Activated CD4-positive, alpha-beta memory T cell treated with anti-CD3 and anti-CD28 coated beads for 36 hours (primary cell): ENCODE measurements around the gene CTTNBP2. TPM values are rescaled to one million over a fixed set of nuclear protein-coding genes. Genes with fewer than 3 reads are reported as not detected.

Experiments used
- CTCF ChIA-PET: fragments of 350-600 bp; sonication (Branson Sonifier 250); formaldehyde crosslinking; loops from one replicate; lab custom pipeline; 2021; ENCODE audit warnings: antibody characterized with exemption, inconsistent platforms; lab: Charles Lee
- POLR2A ChIA-PET: fragments of 350-600 bp; sonication (Branson Sonifier 250); formaldehyde crosslinking; loops from one replicate; lab custom pipeline; 2021; ENCODE audit warnings: antibody characterized with exemption; lab: Charles Lee
- DNase-seq: peaks from one replicate; pipeline ENCODE4 v3.0.0-alpha.2; 2020
- H3K27ac Mint-ChIP-seq: one replicate; pipeline ENCODE4 v1.8.0; 2021; ENCODE audit warnings: mixed read lengths
- H3K27me3 Mint-ChIP-seq: one replicate; pipeline ENCODE4 v1.8.0; 2021; ENCODE audit warnings: mixed read lengths
- H3K36me3 Mint-ChIP-seq: one replicate; pipeline ENCODE4 v1.8.0; 2021; ENCODE audit warnings: mixed read lengths
- H3K4me1 Mint-ChIP-seq: one replicate; pipeline ENCODE4 v1.8.0; 2021; ENCODE audit warnings: low read depth, mixed read lengths
- H3K4me3 Mint-ChIP-seq: one replicate; pipeline ENCODE4 v1.8.0; 2021; ENCODE audit warnings: mild to moderate bottlenecking, mixed read lengths
- H3K9me3 Mint-ChIP-seq: one replicate; pipeline ENCODE4 v1.8.0; 2021; ENCODE audit warnings: mixed read lengths
- intact Hi-C: fragments of 100-400 bp; cut with micrococcal nuclease; formaldehyde crosslinking; loops from one replicate; pipeline ENCODE4 v1.15.1; 2023
- total RNA-seq, 2 experiments: library from RNA; stranded (reverse); gene quantifications; one replicate each; pipeline ENCODE4 v1.2.3, GENCODE V29; 2021

The CTTNBP2 gene
- total RNA-seq, 2 experiments from 2014 or later: not detected

DNA sequence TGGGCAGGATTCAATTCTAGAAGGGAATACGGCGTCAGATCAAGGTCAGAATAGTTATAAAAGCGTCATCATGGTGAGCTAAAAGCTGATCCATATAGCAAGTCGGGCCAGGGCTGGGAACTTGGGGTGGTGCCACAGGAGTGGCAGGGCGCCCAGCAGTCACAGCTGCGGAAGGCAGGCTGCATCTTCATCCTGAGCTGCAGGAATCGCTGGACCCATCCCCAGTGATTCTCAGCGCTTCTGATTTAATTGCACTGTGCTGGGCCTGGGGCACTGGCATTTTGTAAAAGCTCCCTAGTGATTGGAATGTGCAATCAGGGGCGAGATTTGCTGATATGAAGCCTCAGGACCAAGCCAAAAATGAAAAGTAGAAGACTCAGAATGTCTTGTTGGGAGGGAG lies 135.3 kb downstream of the CTTNBP2 start:
- ChIA-PET CTCF (interaction anchor here (1.3 kb wide), 1 partner anchor 13 kb away, joined by 3 read pairs; no protein-coding TSS in a partner anchor), POLR2A (no interaction called here)
- peaks cover 2% of the 10 kb centered on the region for H3K27me3 Mint-ChIP-seq
- intact Hi-C loops: no loop called here
- H3K4me1 Mint-ChIP-seq: no peaks in the 10 kb centered on the region
- H3K9me3 Mint-ChIP-seq: no peaks in the 10 kb centered on the region
- no peak for DNase-seq
- H3K36me3 Mint-ChIP-seq: no peaks in the 10 kb centered on the region
- H3K4me3 Mint-ChIP-seq: no peak overlapping the region
- no peak overlapping the region for H3K27ac Mint-ChIP-seq

DNA sequence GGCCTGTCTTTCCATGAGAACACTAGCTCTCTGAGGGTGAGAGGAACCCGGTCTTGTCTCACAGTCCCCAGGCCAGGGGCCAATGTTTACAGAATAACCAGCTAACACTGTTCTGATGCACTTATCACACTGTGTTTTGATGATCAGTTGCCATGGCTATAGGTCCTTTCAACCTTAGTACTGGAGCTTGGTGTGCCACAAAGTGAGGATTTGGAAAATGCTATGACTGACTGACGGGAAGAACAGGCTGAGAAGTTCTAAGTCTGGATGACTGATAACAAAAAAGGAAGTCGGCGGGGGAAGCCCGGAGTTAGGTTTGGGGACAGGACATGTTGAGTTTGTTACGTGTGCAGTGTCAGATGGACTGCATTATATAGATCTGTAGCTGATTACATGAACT lies 141.8 kb downstream of the CTTNBP2 start:
- peak; percentile 40 for DNase-seq
- POLR2A ChIA-PET: no interaction called here
- H3K4me3 Mint-ChIP-seq: no peak overlapping the region
- H3K4me1 Mint-ChIP-seq: no peaks in the 10 kb centered on the region
- peaks cover 5% of the 10 kb centered on the region for H3K27me3 Mint-ChIP-seq
- CTCF ChIA-PET: no interaction called here
- intact Hi-C loops: no loop called here
- H3K36me3 Mint-ChIP-seq: no peaks in the 10 kb centered on the region
- no peak overlapping the region for H3K27ac Mint-ChIP-seq
- no peaks in the 10 kb centered on the region for H3K9me3 Mint-ChIP-seq

DNA sequence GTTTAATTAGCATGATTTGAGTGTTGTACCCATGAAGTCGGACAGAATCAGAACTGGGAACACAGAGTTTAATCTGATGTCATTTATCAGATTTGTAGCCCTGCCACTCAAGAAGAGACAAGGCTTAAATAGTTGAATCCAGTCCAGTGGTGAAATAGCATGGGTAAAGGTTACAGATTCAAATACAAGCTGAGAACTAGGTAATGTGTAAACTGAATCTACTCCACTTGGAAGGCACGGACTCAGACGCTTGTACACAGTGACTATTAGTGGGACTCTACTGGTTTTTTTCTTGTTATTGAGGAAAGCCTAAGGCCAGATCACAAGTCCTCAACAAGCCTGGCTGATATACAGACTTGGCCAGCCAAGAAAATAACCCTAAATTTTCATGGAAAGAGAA lies 142.9 kb downstream of the CTTNBP2 start:
- intact Hi-C loops: no loop called here
- no peak for DNase-seq
- CTCF ChIA-PET: no interaction called here

DNA sequence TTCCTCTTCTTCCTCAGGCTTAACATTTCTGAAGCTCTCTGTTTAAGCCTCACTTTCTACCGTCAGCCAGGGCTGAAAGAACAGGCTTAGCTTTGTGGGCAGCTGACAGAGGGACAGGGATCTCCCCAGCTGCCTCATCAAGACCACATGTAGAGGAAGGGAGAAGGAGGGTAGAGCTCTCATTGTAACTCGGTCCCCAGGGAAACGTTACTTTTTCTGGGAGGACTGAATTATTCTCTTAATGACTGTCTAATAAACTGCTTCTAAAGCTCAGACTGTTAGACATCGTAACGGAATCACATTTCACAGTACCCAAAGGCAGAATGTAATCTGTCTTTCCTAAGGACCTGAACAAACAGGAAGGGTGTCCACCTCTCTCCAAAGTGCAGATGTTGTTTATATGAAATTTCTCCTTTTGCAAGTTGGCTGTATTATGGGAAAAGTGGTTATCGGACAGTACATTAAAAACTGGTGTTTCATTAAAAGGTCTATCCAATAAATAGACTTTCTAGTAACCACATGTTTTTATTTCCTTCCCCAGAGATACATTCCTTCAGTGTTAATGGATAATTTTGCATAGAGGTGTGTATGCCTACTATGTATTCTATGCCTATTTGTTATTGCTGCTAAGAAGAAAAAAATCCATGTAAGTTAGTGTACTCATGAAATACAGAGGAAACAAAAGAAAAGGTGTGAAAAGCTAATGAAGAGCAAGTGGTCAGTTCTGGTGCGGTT lies 144.2 kb downstream of the CTTNBP2 start:
- Mint-ChIP-seq H3K4me3 (no peak overlapping the region), H3K27ac (no peak overlapping the region), H3K4me1 (no peaks in the 10 kb centered on the region), H3K36me3 (no peaks in the 10 kb centered on the region), H3K27me3 (peaks cover 3% of the 10 kb centered on the region), H3K9me3 (no peaks in the 10 kb centered on the region)
- POLR2A ChIA-PET: no interaction called here
- intact Hi-C loops: no loop called here
- CTCF ChIA-PET: no interaction called here
- DNase-seq: no peak

More for the DNA sequence above, 142.9 kb downstream of the CTTNBP2 start:
- peaks cover 3% of the 10 kb centered on the region for H3K27me3 Mint-ChIP-seq
- H3K4me1 Mint-ChIP-seq: no peaks in the 10 kb centered on the region
- no peaks in the 10 kb centered on the region for H3K9me3 Mint-ChIP-seq
- no peak overlapping the region for H3K27ac Mint-ChIP-seq
- no peak overlapping the region for H3K4me3 Mint-ChIP-seq
- H3K36me3 Mint-ChIP-seq: no peaks in the 10 kb centered on the region
- POLR2A ChIA-PET: no interaction called here

- no peaks in the 10 kb centered on the region for H3K36me3 Mint-ChIP-seq
- no peaks in the 10 kb centered on the region for H3K4me1 Mint-ChIP-seq
- DNase-seq: no peak
- ChIA-PET POLR2A (no interaction called here), CTCF (no interaction called here)
- intact Hi-C loops: no loop called here
- H3K27me3 Mint-ChIP-seq: no peaks in the 10 kb centered on the region
- no peaks in the 10 kb centered on the region for H3K9me3 Mint-ChIP-seq
- no peak overlapping the region for H3K27ac Mint-ChIP-seq
- H3K4me3 Mint-ChIP-seq: no peak overlapping the region
Measured at GRCh38 chr7:117724898-117725297, 148.3 kb downstream of the CTTNBP2 start.

DNA sequence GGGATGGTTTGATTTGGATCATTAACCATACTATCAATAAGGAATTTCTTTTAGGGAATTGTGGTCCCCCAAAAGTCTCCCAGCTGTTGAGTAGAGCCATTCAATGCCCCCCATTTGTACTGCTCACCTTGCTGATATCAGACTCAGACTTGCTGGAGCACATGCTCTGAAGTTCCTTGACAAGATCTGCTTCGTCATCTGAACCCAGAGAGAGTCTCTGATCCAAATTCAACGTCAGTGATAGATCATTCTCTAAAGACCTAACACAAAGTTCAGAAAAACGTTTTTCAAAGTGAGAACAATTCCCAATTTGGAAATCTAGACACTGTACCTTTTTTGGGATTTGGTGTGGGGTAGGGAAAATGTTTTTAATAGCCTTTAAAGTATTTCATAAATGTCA lies 153.9 kb downstream of the CTTNBP2 start:
- H3K36me3 Mint-ChIP-seq: no peaks in the 10 kb centered on the region
- H3K27ac Mint-ChIP-seq: no peak overlapping the region
- H3K9me3 Mint-ChIP-seq: no peaks in the 10 kb centered on the region
- H3K4me3 Mint-ChIP-seq: no peak overlapping the region
- H3K4me1 Mint-ChIP-seq: no peaks in the 10 kb centered on the region
- H3K27me3 Mint-ChIP-seq: no peaks in the 10 kb centered on the region
- DNase-seq: no peak
- CTCF ChIA-PET: no interaction called here
- POLR2A ChIA-PET: no interaction called here
- intact Hi-C loops: loop anchor here (10.0 kb wide), 1 partner anchor 265 kb away; no protein-coding TSS in a partner anchor

GRCh38 chr7:117718116-117718835 lies 155.0 kb downstream of the CTTNBP2 start:
- no peak for DNase-seq
- no peaks in the 10 kb centered on the region for H3K27me3 Mint-ChIP-seq
- no peaks in the 10 kb centered on the region for H3K9me3 Mint-ChIP-seq
- H3K36me3 Mint-ChIP-seq: no peaks in the 10 kb centered on the region
- intact Hi-C loops: loop anchor here (10.0 kb wide), 1 partner anchor 263 kb away; no protein-coding TSS in a partner anchor
- ChIA-PET POLR2A (no interaction called here), CTCF (no interaction called here)
- H3K4me1 Mint-ChIP-seq: no peaks in the 10 kb centered on the region
- no peak overlapping the region for H3K4me3 Mint-ChIP-seq
- H3K27ac Mint-ChIP-seq: no peak overlapping the region

GRCh38 chr7:117717357-117717756 lies 155.9 kb downstream of the CTTNBP2 start:
- CTCF ChIA-PET: interaction anchor here (2.0 kb wide), 1 partner anchor 259 kb away, joined by 8 read pairs; no protein-coding TSS in a partner anchor
- Mint-ChIP-seq H3K27me3 (no peaks in the 10 kb centered on the region), H3K36me3 (no peaks in the 10 kb centered on the region), H3K4me3 (no peak overlapping the region), H3K9me3 (no peaks in the 10 kb centered on the region), H3K4me1 (no peaks in the 10 kb centered on the region), H3K27ac (no peak overlapping the region)
- DNase-seq: no peak
- intact Hi-C loops: loop anchor here (2.0 to 10.0 kb wide), 3 partner anchors 263 to 505 kb away; no protein-coding TSS in a partner anchor
- POLR2A ChIA-PET: no interaction called here

- DNase-seq: no peak
- CTCF ChIA-PET: interaction anchor here (2.0 kb wide), 1 partner anchor 258 kb away, joined by 8 read pairs; no protein-coding TSS in a partner anchor
- Mint-ChIP-seq H3K27me3 (no peaks in the 10 kb centered on the region), H3K27ac (no peak overlapping the region), H3K36me3 (no peaks in the 10 kb centered on the region), H3K9me3 (no peaks in the 10 kb centered on the region), H3K4me1 (no peaks in the 10 kb centered on the region), H3K4me3 (no peak overlapping the region)
- POLR2A ChIA-PET: no interaction called here
- intact Hi-C loops: loop anchor here (2.0 to 10.0 kb wide), 3 partner anchors 262 to 504 kb away; no protein-coding TSS in a partner anchor
Measured at GRCh38 chr7:117716707-117717299, 156.4 kb downstream of the CTTNBP2 start.

DNA sequence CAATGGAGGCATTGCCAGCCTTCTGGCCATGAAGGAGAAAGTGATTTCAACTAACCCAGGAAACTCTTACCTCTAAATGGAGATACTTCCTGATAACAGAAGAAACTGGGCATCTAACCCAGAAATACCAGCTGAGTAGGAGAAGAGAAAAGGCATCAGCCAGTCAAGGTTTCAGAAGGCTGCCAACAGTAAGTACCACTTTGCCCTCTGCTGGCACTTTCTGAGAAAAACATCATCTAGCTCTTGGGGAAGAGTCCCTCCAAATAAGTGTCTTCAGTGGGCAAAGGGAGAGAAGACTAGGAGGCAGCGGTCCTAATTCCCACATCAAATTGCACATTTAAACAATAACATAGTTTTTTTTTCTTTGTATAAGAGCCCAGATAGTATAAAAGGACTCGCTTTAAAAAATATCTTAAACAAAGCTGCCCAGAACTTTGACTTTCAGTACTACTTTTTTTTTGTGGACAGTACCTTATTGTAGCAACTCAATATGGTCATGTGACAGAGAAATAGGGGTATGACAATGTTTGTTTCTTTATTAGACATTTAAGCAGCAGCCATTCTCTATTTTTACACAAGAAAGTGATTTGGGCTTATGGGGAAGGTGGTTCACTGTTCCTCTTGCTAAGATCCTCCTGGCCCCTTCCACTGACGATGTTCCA lies 157.3 kb downstream of the CTTNBP2 start:
- Mint-ChIP-seq H3K4me1 (no peaks in the 10 kb centered on the region), H3K9me3 (no peaks in the 10 kb centered on the region), H3K27ac (no peak overlapping the region), H3K27me3 (no peaks in the 10 kb centered on the region), H3K4me3 (no peak overlapping the region), H3K36me3 (no peaks in the 10 kb centered on the region)
- DNase-seq: no peak
- POLR2A ChIA-PET: no interaction called here
- intact Hi-C loops: loop anchor here (2.0 to 10.0 kb wide), 3 partner anchors 261 to 503 kb away; no protein-coding TSS in a partner anchor
- CTCF ChIA-PET: interaction anchor here (0.6 to 2.0 kb wide), 3 partner anchors 60 to 503 kb away, joined by 3 to 8 read pairs (median 6); no protein-coding TSS in a partner anchor

GRCh38 chr7:117711556-117711955 lies 161.7 kb downstream of the CTTNBP2 start:
- no peak for DNase-seq
- no peaks in the 10 kb centered on the region for H3K9me3 Mint-ChIP-seq
- peaks cover 1% of the 10 kb centered on the region for H3K27me3 Mint-ChIP-seq
- no peak overlapping the region for H3K27ac Mint-ChIP-seq
- ChIA-PET CTCF (no interaction called here), POLR2A (no interaction called here)
- intact Hi-C loops: loop anchor here (10.0 kb wide), 1 partner anchor 257 kb away; no protein-coding TSS in a partner anchor
- no peaks in the 10 kb centered on the region for H3K36me3 Mint-ChIP-seq
- H3K4me3 Mint-ChIP-seq: no peak overlapping the region
- H3K4me1 Mint-ChIP-seq: no peaks in the 10 kb centered on the region
